ENCODE measurements around the gene CAD.

DNA sequence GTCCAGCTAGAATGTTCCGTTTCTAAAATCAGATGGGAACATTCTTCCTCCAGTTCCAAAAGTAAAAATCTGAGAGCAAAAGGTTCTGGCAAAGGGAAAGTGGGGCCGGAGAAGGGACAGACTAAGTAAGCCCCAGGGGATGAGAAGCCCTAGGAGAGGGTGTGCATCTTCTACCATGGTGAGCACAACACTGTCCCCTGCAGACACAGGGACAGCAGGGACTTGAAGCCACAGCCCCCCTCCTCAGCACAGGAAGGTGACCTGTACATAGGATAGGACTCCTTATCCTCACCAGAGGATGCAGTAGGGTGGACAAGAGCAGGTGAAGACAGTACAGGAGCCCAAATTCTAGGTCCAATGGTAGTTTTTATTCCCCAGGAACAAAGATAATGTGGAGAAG, 17.9 kb upstream of the CAD start:
- TF ChIP-seq, protein P1, sequence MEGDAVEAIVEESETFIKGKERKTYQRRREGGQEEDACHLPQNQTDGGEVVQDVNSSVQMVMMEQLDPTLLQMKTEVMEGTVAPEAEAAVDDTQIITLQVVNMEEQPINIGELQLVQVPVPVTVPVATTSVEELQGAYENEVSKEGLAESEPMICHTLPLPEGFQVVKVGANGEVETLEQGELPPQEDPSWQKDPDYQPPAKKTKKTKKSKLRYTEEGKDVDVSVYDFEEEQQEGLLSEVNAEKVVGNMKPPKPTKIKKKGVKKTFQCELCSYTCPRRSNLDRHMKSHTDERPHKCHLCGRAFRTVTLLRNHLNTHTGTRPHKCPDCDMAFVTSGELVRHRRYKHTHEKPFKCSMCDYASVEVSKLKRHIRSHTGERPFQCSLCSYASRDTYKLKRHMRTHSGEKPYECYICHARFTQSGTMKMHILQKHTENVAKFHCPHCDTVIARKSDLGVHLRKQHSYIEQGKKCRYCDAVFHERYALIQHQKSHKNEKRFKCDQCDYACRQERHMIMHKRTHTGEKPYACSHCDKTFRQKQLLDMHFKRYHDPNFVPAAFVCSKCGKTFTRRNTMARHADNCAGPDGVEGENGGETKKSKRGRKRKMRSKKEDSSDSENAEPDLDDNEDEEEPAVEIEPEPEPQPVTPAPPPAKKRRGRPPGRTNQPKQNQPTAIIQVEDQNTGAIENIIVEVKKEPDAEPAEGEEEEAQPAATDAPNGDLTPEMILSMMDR (IDR thresholded peaks at IDR 0.05; ENCODE audit: insufficient read depth, low read depth, low read length): no peak
- no peak for TF ChIP-seq EZH2 (IDR thresholded peaks at IDR 0.05; ENCODE audit: insufficient read depth, low read length)

All from astrocyte (in vitro differentiated cells and primary cell).